Activated CD4-positive, alpha-beta T cell treated with anti-CD3 and anti-CD28 coated beads, Interleukin-2, amount 50 U/mL, for 48 hours (primary cell): ENCODE measurements around the gene CHST1.

Experiments used
- DNase-seq, 2 experiments: peaks; one replicate each; pipeline ENCODE4 v3.0.0-alpha.2; 2020

The CHST1 gene

DNA sequence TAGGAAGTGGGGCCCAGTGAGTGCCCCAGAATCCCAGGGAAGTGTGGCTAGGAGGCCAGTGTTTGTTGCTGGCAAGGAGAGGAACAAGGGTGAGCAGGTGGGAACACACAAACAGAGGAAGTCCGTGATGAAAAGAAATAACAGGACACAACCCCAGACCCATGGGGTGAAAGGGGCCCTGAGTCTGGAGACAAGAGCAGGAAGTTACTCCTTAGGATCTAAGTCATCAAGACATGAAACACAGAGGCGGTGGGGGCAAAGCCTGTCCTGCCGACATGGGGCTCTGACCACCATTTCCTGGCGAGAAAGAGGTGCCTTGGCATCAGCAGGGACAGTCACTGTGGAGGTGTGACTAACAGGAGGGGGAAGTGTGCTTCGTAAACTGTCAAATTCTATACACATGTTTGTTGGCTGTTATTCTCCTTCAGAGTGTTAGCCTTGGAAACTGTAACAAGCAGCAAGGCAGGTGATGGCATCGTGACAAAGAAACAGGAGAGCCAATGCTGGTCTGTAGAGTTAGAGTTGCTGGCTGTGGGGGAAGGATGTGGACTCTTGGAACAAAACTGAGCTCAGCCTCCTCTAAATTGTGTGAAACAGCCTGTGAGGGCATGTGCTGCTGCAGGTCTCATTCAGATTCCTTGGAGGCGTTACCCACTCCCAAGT lies 21.7 kb downstream of the CHST1 start:
- no peak for DNase-seq

DNA sequence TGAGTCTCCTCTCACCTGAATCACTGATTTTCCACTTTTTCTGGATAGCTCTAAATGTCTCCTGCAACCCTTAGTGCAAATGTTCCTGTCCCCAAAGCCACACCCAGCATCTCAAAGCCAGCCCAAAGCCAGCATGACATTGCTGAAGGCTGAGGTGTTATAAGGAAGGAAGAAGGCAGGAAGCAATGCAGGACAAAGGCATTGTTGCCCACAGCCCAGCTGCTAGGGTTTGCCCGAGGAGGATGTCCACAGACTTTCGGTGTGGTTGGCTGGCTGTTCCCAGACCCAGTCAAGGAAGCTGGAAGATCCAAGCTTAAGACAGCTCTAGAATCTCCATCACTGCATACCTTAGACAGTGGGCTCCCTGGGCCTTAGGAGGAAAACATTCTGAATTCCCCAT lies 23.5 kb downstream of the CHST1 start:
- DNase-seq = no peak

DNA sequence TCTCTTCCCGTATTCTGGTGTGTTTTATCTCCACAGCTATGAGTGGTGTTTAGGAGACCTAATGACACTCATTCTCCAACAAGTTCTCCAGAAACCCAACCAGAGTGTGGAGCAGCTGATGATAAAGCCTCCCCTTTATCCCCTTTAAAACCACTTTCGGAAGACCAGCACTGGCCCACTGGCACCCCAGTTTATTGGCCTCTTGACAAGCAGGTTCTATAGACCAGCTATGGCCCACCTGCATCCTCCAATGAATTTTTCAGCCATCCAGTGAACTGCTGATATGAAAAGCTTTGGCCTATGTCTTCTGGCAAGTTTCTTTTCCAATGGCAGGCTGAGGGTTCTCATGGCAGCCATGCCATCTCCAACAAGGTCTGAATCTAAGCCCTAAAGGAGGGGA lies 27.4 kb downstream of the CHST1 start:
- no peak for DNase-seq

GRCh38 chr11:45635907-45636306 lies 29.5 kb downstream of the CHST1 start:
- no peak for DNase-seq

DNA sequence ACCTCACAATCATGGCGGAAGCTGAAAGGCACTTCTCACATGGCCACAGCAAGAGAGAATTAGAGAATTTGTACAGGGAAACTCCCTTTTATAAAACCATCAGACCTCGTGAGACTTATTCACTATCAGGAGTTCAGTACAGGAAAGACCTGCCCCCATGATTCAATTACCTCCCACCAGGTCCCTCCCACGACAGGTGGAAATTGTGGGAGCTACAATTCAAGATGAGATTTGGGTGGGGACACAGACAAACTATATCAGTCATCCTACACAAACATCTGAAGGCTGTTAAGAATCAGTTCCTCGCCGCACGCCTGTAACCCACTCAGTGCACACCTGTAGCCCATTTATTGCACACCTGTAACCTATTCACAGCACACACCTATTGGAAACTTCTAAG lies 39.8 kb downstream of the CHST1 start:
- DNase-seq = no peak

DNA sequence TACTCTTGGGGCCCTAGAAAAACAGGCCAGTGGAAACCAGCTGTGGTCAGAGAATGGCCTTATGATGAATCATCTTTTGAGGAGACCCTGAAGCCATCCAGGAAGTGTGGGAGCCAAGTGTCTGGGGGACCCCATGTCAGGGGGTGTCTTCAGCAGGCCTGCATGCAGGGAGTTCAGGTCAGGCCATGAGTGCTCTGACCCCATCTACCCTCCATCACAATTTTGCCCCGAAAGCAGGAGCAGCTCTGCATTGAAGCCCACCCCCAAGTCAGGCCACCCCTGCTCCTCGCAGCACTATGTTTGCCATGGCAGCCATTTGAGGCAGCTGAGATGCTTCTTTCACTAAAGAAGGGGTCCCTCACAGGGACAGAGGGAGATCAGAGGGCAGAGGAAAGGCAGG lies 41.3 kb downstream of the CHST1 start:
- DNase-seq = no peak

- no peak for DNase-seq
Measured at GRCh38 chr11:45622861-45623260, 42.6 kb downstream of the CHST1 start.

GRCh38 chr11:45622283-45622682 lies 43.1 kb downstream of the CHST1 start:
- no peak for DNase-seq

DNA sequence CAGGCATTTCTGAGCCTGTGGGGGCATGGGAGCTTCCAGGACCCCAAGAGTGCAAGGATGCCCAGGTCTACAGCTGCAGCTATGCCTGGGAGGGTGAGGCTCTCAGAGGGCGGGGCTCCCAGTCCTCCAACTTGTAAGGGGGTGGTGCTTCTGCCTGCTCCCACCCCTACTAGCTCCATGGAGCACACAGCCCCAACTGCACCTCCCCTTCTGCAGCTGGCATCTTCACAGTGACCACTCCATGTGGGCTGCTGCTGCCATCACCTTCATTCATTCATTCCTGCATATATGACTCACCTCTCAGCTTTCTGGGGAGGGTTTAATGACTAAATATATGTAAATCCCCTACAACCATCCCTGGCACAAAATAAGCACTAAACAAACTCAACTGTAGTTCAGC lies 43.8 kb downstream of the CHST1 start:
- DNase-seq = no peak

GRCh38 chr11:45620243-45620642 lies 45.2 kb downstream of the CHST1 start:
- no peak for DNase-seq

DNA sequence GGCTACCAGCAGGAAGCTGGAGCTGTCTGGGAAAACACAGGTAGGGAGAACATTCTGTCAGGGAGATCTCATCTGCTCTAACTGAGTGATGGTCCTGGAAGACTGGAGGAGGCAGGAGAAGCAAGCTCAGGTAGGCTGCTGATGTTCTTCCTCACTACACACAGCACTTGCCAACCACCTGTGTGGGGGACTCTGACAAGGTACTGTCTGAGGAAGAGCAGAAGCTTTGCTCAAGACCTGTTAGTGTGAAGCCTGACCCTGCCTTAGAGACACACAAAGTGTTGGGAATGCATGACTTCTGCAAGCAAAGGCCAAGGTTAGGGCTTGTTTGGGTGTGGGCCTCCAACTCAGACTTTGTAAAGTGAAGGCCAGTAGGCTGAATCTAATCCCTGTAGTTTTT lies 46.5 kb downstream of the CHST1 start:
- DNase-seq = no peak

- no peak for DNase-seq
Measured at GRCh38 chr11:45617871-45618601, 47.4 kb downstream of the CHST1 start.

GRCh38 chr11:45616802-45617549 lies 48.4 kb downstream of the CHST1 start:
- no peak for DNase-seq

- no peak for DNase-seq
Measured at GRCh38 chr11:45615182-45615792, 50.1 kb downstream of the CHST1 start.

DNA sequence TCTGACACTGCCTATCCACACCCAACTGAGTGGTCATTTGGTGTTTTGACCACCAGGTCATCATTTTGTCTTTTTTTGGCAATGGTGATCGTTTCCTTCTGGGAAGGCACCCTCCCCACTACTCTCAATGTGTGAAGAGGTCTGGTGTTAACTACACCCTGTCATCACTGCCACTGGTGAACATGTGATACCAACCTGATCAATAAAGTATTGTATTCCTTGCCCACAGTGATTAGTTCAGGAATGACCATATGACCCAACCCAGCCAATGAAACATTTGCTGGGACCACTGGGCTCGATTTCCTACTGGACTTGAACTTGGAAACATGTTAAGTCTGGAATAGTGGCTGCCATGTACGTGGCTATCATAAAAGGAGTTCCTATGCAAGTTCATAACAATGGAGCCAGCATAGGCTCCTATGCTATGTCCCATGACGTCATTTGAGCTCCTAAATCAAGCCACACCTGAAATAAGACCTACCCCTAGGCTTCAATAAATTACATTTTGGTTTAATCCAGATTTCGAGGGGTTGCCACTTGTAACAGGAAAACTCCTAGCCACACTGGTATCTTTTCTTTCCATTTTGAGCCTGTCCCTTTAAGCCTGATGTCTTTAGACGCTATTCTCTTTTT lies 51.1 kb downstream of the CHST1 start:
- DNase-seq = no peak

GRCh38 chr11:45610627-45611026 lies 54.8 kb downstream of the CHST1 start:
- DNase-seq = no peak

GRCh38 chr11:45609902-45610301 lies 55.5 kb downstream of the CHST1 start:
- no peak for DNase-seq

GRCh38 chr11:45609337-45609736 lies 56.1 kb downstream of the CHST1 start:
- DNase-seq = no peak

GRCh38 chr11:45607995-45608394 lies 57.4 kb downstream of the CHST1 start:
- DNase-seq = no peak

DNA sequence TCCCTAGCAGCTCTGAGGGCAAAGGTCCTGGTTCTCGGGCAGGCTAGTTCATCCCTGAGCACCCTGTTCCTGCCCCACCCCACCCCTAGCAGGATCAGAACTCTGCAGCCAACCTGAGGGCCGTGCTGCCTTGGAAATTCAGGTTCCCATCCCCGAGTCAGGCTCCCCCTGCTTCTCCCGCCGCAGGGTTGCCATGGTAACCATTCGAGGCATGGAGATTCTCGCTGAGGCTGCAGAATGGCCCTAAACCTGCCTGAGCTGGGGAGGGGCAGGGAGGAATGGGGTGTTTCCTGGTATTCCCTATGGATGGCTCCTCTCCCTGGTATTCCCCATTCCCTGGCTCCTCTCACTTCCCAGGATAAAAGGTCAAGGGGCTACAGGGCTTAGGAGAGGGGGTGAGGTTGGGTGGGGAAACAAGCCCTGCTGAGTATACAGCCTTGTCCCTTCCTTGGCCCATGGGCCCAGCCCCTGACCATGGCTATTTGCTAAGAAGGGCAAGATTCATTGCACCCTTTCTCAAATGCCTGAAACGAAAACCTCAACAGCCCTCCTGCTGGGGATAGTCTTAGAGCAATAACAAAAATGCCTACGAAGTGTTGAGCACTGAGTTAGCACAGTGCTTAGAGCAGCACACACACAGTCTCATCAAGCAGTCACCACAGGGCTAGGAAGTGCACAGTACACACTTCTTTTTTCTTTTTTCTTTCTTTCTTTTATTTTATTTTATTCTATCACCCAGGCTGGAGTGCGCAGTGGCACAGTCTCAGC lies 58.7 kb downstream of the CHST1 start:
- DNase-seq = no peak

GRCh38 chr11:45605051-45605450 lies 60.4 kb downstream of the CHST1 start:
- no peak for DNase-seq

GRCh38 chr11:45603946-45604682 lies 61.3 kb downstream of the CHST1 start:
- no peak for DNase-seq
